GM12801 (cell line): Measurements from ENCODE around the gene KATNAL2.

Source experiments
- TF ChIP-seq, protein P1 (sequence below): IDR thresholded peaks from one replicate; pipeline ENCODE4 v1.5.1; 2011; ENCODE audit warnings: control low read depth; ENCODE audit not compliant: insufficient read length; ENCODE audit errors: extremely low read depth

Gene KATNAL2

DNA sequence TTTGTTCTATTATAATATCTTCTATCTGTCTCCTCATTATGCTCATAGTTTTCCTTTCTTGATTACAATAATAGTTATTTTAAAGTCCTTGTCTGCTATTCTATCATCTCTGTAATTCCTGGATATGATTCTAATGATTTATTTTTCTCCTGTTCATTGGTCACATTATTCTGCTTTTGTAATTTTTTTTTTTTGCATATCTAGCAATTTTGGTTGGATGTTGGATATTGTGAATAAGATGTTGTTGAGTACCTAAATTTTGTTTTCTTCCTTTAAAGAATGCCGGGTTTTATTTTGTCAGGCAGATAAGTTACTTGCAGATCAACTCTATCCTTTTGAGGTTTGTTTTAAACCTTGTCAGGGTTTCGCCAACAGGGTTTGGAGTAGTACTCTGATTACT, 25.2 kb downstream of the KATNAL2 start:
- TF ChIP-seq, protein P1, sequence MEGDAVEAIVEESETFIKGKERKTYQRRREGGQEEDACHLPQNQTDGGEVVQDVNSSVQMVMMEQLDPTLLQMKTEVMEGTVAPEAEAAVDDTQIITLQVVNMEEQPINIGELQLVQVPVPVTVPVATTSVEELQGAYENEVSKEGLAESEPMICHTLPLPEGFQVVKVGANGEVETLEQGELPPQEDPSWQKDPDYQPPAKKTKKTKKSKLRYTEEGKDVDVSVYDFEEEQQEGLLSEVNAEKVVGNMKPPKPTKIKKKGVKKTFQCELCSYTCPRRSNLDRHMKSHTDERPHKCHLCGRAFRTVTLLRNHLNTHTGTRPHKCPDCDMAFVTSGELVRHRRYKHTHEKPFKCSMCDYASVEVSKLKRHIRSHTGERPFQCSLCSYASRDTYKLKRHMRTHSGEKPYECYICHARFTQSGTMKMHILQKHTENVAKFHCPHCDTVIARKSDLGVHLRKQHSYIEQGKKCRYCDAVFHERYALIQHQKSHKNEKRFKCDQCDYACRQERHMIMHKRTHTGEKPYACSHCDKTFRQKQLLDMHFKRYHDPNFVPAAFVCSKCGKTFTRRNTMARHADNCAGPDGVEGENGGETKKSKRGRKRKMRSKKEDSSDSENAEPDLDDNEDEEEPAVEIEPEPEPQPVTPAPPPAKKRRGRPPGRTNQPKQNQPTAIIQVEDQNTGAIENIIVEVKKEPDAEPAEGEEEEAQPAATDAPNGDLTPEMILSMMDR: no peak

DNA sequence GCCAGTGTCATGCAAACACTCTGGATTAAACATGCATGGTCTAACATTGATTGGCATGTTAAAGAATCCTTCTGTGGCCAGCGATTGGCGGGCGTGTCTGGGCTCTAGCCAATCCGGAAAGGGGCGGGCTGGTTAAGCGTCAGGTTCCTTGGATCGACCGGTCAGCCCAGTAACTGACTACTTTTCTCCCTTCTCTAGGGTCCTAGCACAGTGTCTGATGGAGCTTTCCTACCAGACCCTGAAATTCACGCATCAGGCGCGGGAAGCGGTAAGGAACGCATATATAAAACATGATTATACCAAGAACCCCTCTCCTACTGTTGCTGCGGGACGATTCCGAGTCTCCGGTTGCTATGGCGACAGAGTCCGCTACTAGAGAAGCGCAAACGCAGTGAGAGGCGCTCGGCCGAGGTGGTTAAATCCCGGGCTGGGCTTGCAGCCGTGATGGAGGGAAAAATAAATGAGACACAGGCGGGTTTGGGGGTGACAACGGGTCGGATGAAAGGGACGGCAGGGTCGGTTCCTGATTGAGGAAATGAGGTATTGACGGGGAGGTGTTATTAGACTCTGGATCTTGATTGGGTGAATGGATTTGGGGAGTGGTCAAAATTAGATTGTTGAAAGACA, 29.4 kb downstream of the KATNAL2 start:
- TF ChIP-seq, protein P1: no peak

DNA sequence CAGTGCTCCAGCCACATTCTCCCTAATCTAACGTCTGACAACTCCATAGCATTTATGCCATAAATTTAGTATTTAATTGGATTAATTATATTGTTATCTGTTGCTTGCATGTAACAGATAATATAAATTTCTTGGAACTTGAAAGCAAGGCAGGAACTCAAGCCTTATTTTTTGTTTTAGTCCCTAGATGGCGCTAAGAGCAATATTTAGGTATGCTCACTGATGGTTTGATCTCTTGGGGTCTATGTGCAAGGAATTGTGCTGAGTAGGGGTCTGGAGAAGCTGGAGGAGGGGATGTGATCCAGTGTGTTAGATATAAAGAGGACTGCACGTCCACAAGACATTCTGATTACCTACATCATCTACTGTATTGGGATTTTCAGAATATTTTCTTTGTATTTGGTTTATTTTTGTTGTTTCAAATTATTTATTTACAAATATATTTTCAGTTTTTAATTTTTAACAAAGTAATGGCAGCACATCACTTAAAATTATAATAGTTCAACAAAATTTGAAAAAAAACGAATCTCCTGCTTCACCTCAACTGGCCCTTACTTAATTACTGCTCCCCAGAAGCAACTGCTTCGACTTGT, 32.8 kb downstream of the KATNAL2 start:
- TF ChIP-seq, protein P1: no peak

DNA sequence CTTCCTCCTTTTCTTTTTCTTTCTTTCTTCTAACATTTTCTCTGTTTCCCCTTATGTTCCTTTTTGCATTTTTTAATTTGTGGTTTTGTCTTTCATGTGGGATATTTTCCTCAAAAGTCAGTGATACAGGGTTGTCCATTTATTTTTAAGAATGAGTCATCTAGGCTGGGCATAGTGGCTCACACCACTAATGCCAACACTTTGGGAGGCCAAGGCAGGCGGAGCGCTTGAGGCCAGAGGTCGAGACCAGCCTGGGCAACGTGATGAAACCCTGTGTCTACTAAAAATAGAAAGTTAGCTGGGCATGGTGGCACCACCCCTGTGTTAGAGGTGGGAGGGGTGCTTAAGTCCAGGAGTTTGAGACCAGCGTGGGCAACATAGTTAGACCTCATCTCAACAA, 35.8 kb downstream of the KATNAL2 start:
- TF ChIP-seq, protein P1: no peak

DNA sequence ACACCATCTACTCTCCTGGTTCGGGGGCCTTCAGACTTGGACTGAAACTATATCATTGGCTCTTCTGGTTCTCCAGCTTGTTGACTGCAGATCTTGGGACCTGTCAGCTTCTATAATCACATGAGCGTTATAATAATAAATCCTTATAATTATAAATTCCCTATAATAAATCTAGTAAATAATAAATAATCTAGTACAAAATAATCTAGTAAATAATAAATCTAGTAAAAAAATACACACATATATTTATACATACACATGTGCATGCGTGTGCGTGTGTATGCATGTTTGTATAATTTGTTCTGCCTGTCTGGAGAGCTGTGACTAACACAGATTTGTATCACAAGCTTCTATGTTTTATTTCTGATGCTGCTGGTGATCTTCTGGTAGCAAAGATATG, 40.8 kb downstream of the KATNAL2 start:
- TF ChIP-seq, protein P1: no peak

DNA sequence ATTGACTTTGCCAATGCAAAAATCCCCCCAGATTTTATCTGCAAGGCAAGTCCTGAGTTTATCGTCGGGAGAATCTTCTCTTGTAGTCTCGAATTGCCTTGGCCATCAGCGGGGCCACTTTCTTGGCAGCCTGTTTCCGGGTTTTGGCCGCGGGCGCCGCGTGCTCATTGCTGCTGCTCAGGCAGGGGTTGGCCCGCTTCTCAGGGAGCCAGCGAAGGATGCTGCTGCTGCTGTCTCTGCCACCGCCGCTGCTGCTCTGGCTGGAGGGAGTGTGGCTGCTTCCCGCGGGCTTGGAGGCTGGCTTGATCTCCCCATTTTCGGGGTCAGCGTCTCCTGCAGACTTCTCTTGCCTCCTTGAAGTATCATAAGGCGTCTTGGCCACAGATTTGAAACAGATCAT, 115.5 kb downstream of the KATNAL2 start:
- TF ChIP-seq, protein P1: no peak

DNA sequence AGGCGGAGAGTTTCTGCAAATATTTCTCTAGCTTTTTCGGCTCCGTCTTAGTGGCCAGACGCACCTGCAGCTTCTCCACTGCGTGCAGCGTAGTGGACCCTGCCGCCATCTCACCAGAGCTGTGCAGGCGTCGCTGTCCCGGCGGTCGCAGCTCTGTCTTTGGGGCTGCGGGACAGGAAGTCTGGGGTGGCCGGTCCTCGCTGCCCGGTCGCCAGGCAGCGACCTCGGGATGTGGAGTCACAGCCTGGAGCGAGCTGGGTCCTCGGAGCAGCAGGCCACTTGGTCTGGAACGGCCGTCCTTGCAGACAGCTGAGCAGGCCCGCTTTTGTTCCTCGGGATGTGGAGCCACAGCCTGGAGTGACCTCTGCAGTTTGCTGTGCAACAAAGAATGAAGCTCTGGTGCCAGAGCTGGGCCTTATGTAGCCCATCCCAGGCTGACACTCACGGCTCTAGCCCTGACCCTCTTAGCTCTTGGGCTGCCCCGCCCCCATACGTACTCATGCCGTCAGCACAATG, 117.8 kb downstream of the KATNAL2 start, which contains the start of gene ELOA2:
Gene ELOA2, minus strand, starts transcription at position 466 of the 516 bp plus-strand sequence. Its CDS starts 357 bp downstream, at position 109.
- TF ChIP-seq, protein P1: no peak
